Smooth muscle cell of bladder (primary cell): ENCODE results near the gene ETV5. TPM values are rescaled to one million over a fixed set of nuclear protein-coding genes. Genes with fewer than 3 reads are reported as not detected.

Experiments used
- total RNA-seq: library from RNA; depleted of rRNA; stranded (reverse); fragments of >200 nt; gene quantifications from 2 replicates; pipeline ENCODE4 v1.2.3, GENCODE V29; 2014

The ETV5 gene
- total RNA-seq, result 16.4 and 18.5 TPM in 2 replicates

GRCh38 chr3:186108941-186109865 is at the start of gene ETV5:
Gene ETV5 (minus strand): TSS chr3:186109089. CDS start chr3:186105868, 3,221 bp downstream.

Other genes with a start within 250 kb of the ETV5 start
- 123 and 133 TPM in 2 replicates for gene TRA2B, start 171.1 kb downstream of the ETV5 start, total RNA-seq